Endothelial cell of umbilical vein (primary cell): ENCODE measurements around the gene APIP. TPM values are rescaled to one million over a fixed set of nuclear protein-coding genes. Genes with fewer than 3 reads are reported as not detected.

Experiments
- BruUV-seq: library from RNA; stranded (reverse); fragments of 400-500 nt; replicated peaks from 2 replicates; lab custom pipeline; 2021; lab: Mats Ljungman, UMichigan
- CTCF ChIA-PET: fragments of 300-600, 350-600 bp; sonication (Branson Sonifier 250); formaldehyde crosslinking; loops from one replicate; lab custom pipeline; 2021; ENCODE audit warnings: antibody characterized with exemption, inconsistent platforms; lab: Charles Lee
- POLR2A ChIA-PET: fragments of 300-600, 350-600 bp; sonication (Branson Sonifier 250); formaldehyde crosslinking; loops from one replicate; lab custom pipeline; 2021; ENCODE audit warnings: antibody characterized with exemption, inconsistent platforms; lab: Charles Lee
- DNase-seq: peaks from one replicate; pipeline ENCODE4 v3.0.0-alpha.2; 2011; ENCODE audit warnings: low read depth, low spot score
- FAIRE-seq: peaks from 2 replicates; lab custom pipeline; 2011; peaks lifted over from hg19 to GRCh38; lab: Jason Lieb, UNC
- H2AFZ ChIP-seq: 2 replicates; pipeline ENCODE4 v1.6.0; 2012; ENCODE audit warnings: low read depth, low read length, control low read depth, inconsistent platforms
- H3K27ac ChIP-seq: 2 replicates; pipeline ENCODE4 v1.5.1; 2011; ENCODE audit warnings: low read depth, mild to moderate bottlenecking, control low read depth, low read length, moderate library complexity; ENCODE audit not compliant: insufficient read depth
- H3K27me3 ChIP-seq, 2 experiments: 2 replicates each; pipeline versions ENCODE4 v1.6.0 to v1.6.1; 2011; ENCODE audit warnings: low read length in 2 of 2, mixed read lengths in 1 of 2; ENCODE audit not compliant: control insufficient read depth in 2 of 2, insufficient read depth in 2 of 2
- H3K36me3 ChIP-seq, 2 experiments: 2 replicates in 1 of 2; 3 replicates in 1 of 2; pipeline ENCODE4 v1.5.1; 2011; ENCODE audit warnings: low read length in 2 of 2, mild to moderate bottlenecking in 1 of 2, moderate library complexity in 1 of 2; ENCODE audit not compliant: control insufficient read depth in 2 of 2, insufficient read depth in 2 of 2; ENCODE audit errors: extremely low read depth in 1 of 2
- H3K4me1 ChIP-seq: 3 replicates; pipeline ENCODE4 v1.5.1; 2011; ENCODE audit warnings: mild to moderate bottlenecking, low read length; ENCODE audit not compliant: control insufficient read depth, insufficient read depth; ENCODE audit errors: extremely low read depth
- H3K4me2 ChIP-seq: 2 replicates; pipeline ENCODE4 v1.6.1; 2011; ENCODE audit warnings: low read length, control low read depth, mixed read lengths; ENCODE audit not compliant: insufficient read depth
- H3K4me3 ChIP-seq, 3 experiments: fragments of 200-600 bp in 1 of 3; sonication (generic), shearing (Covaris generic) in 1 of 3; replicated peaks in 1 of 3; 2 replicates each; pipeline ENCODE4 v1.5.1; 2011 to 2016; ENCODE audit warnings: control low read depth in 3 of 3, low read length in 3 of 3, mild to moderate bottlenecking in 2 of 3, inconsistent platforms in 1 of 3, low read depth in 1 of 3, moderate library complexity in 1 of 3; ENCODE audit not compliant: insufficient read depth in 1 of 3
- H3K79me2 ChIP-seq: 2 replicates; pipeline ENCODE4 v1.6.0; 2012; ENCODE audit warnings: low read length, inconsistent platforms; ENCODE audit not compliant: control insufficient read depth, insufficient read depth
- H3K9ac ChIP-seq: replicated peaks from 2 replicates; pipeline ENCODE3; 2011; ENCODE audit warnings: low read length, control low read depth; ENCODE audit not compliant: insufficient read depth; ENCODE audit errors: extremely low read depth
- H3K9me1 ChIP-seq: replicated peaks from 3 replicates; pipeline ENCODE4 v1.6.0; 2011; ENCODE audit warnings: mild to moderate bottlenecking, low read length; ENCODE audit not compliant: control insufficient read depth, insufficient read depth; ENCODE audit errors: extremely low read depth
- H3K9me3 ChIP-seq: replicated peaks from 2 replicates; pipeline ENCODE4 v1.5.1; 2012; ENCODE audit warnings: low read length, inconsistent platforms; ENCODE audit not compliant: control insufficient read depth, insufficient read depth
- H4K20me1 ChIP-seq: replicated peaks from 2 replicates; pipeline ENCODE3; 2011; ENCODE audit warnings: mild to moderate bottlenecking, low read length; ENCODE audit not compliant: control insufficient read depth, insufficient read depth; ENCODE audit errors: extremely low read depth
- FOS ChIP-seq: IDR thresholded peaks from 2 replicates; pipeline ENCODE4 v1.6.1; 2011; ENCODE audit warnings: mild to moderate bottlenecking, low read length, moderate library complexity, borderline replicate concordance; ENCODE audit not compliant: insufficient read depth
- GATA2 ChIP-seq: IDR thresholded peaks from 2 replicates; pipeline ENCODE4 v1.7.0; 2011; ENCODE audit warnings: low read depth, mild to moderate bottlenecking, moderate library complexity, mixed read lengths, low read length; ENCODE audit not compliant: insufficient read length, insufficient read depth
- JUN ChIP-seq: IDR thresholded peaks from 2 replicates; pipeline ENCODE4 v1.6.1; 2011; ENCODE audit warnings: borderline replicate concordance, low read depth; ENCODE audit not compliant: insufficient read length, insufficient read depth
- MYC ChIP-seq: IDR thresholded peaks from one replicate; pipeline ENCODE4 v1.6.1; 2011; ENCODE audit warnings: mild to moderate bottlenecking, low read depth, low read length
- dilution Hi-C: fragments of 300-500 bp; cut with MboI; formaldehyde crosslinking; loops from one replicate; pipeline ENCODE4 v1.15.0; 2019; ENCODE audit warnings: low sequenced_read_pairs; ENCODE audit not compliant: extremely low pct_ligation_motif_present
- intact Hi-C: fragments of 100-400 bp; cut with micrococcal nuclease; formaldehyde crosslinking; loops from one replicate; pipeline ENCODE4 v1.10.0; 2022
- polyA plus RNA-seq, 4 experiments: library from polyadenylated mRNA; depleted of rRNA in 3 of 4; stranded (reverse) in 3 of 4; unstranded in 1 of 4; fragments of >200 nt; gene quantifications; 2 replicates each; pipeline versions ENCODE4 v1.2.1 to v1.2.3, GENCODE V29; 2011 to 2012; ENCODE audit warnings: missing spikeins in 1 of 4
- total RNA-seq: library from RNA; stranded (reverse); gene quantifications from 2 replicates; pipeline ENCODE4 v1.2.3, GENCODE V29; 2021
- TF ChIP-seq, protein P1 (sequence below): IDR thresholded peaks from 2 replicates; pipeline ENCODE4 v1.6.1; 2011; ENCODE audit not compliant: insufficient read depth, insufficient read length
- TF ChIP-seq, protein P2 (sequence below), 2 donors: IDR thresholded peaks; 1 replicate in 1 of 2; 2 replicates in 1 of 2; pipeline ENCODE4 v1.5.1; 2011; ENCODE audit warnings: low read length in 2 of 2, mild to moderate bottlenecking in 2 of 2, moderate library complexity in 2 of 2, control low read depth in 1 of 2, inconsistent platforms in 1 of 2, low read depth in 1 of 2; ENCODE audit not compliant: insufficient read depth in 1 of 2; ENCODE audit errors: extremely low read depth in 1 of 2

The APIP gene
- total and polyA plus RNA-seq, 2 donors (not counting 3 experiments of a cell fraction or from before 2014, with no cell fraction given), result 10.0 to 26.9 TPM

DNA sequence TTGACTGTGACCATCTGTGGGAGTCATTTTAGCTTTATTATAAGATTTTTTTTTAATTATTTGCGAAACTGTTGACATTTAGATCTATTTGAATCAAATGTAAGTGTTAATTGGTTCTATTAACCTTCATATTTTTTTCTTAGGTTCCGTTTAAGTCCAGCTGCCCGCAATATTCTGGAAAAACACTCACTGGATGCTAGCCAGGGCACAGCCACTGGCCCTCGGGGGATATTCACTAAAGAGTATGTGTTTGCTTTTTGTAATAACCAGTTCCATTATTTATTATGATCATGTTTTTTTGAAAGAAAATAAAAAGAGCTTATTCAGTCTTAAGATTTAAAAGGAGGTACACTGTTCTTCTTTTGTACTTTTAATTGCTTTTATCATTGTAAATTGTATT is 44.1 kb upstream of the APIP start:
- Histone ChIP-seq H3K4me3 (no peak overlapping the region), H3K27ac (no peak overlapping the region), H2AFZ (no peak overlapping the region), H3K9me3 (no peaks in the 10 kb centered on the region), H3K4me2 (no peak overlapping the region), H4K20me1 (no peaks in the 10 kb centered on the region), H3K9ac (no peak overlapping the region), H3K4me1 (no peaks in the 10 kb centered on the region), H3K36me3 (no peaks in the 10 kb centered on the region), H3K79me2 (no peaks in the 10 kb centered on the region), H3K27me3 (no peaks in the 10 kb centered on the region), H3K9me1 (no peaks in the 10 kb centered on the region)
- intact Hi-C loops, result no loop called here
- BruUV-seq, result no TSS peak
- FAIRE-seq (no peak), DNase-seq (no peak)
- TF ChIP-seq GATA2 (no peak), MYC (no peak), JUN (no peak), FOS (no peak)
- TF ChIP-seq, protein P1, sequence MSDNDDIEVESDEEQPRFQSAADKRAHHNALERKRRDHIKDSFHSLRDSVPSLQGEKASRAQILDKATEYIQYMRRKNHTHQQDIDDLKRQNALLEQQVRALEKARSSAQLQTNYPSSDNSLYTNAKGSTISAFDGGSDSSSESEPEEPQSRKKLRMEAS, result no peak
- TF ChIP-seq, protein P2, sequence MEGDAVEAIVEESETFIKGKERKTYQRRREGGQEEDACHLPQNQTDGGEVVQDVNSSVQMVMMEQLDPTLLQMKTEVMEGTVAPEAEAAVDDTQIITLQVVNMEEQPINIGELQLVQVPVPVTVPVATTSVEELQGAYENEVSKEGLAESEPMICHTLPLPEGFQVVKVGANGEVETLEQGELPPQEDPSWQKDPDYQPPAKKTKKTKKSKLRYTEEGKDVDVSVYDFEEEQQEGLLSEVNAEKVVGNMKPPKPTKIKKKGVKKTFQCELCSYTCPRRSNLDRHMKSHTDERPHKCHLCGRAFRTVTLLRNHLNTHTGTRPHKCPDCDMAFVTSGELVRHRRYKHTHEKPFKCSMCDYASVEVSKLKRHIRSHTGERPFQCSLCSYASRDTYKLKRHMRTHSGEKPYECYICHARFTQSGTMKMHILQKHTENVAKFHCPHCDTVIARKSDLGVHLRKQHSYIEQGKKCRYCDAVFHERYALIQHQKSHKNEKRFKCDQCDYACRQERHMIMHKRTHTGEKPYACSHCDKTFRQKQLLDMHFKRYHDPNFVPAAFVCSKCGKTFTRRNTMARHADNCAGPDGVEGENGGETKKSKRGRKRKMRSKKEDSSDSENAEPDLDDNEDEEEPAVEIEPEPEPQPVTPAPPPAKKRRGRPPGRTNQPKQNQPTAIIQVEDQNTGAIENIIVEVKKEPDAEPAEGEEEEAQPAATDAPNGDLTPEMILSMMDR (IDR thresholded peaks at IDR 0.05; ENCODE audit: extremely low read depth in 1 of 2, insufficient read depth in 1 of 2, low read depth in 1 of 2, low read length in 2 of 2), result no peak
- ChIA-PET CTCF (interaction anchor here (1.1 kb wide), 1 partner anchor 15 kb away, joined by 3 read pairs; no protein-coding TSS in a partner anchor), POLR2A (no interaction called here)
- dilution Hi-C loops, result no loop called here
